ENCODE measurements around the gene PLAC1.

Gene PLAC1

DNA sequence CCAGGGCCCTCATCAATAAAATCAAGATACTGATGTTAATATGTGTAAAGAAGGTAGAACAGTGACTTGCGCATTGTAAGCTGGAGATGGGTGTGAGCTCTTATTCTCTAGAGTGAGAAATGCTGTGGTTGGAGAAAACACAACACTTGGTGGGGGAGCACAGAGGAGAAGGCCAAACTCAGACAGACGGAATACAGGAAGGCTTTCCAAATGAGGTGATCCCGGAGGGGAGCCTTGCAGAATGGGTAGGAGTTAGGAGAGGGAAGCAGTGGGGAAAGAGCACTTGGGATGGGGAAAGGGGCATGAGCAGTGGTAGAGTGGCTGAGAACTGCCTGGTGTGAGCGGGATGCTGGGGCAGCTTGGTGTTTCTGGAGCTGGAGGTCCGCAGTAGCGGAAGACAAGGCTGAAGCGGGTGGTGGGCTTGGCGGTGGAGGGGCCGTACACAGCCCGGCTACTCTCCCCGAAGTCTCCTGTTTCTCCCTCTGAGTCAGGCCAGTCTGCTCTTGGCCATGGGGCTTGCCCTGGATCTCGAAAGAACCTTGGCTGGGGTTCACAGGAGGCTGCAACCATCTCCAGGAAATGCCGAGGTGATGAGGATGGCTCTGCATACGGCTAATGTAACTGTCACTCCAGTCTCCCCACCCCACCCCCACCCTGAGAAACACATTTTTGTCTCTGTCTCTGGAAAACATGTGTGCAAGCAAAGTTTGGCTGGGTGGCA lies 11.3 kb upstream of the PLAC1 start:
- no peak for DNase-seq

- DNase-seq = no peak
Observed at GRCh38 chrX:134664202-134664601, 5.9 kb upstream of the PLAC1 start.

DNA sequence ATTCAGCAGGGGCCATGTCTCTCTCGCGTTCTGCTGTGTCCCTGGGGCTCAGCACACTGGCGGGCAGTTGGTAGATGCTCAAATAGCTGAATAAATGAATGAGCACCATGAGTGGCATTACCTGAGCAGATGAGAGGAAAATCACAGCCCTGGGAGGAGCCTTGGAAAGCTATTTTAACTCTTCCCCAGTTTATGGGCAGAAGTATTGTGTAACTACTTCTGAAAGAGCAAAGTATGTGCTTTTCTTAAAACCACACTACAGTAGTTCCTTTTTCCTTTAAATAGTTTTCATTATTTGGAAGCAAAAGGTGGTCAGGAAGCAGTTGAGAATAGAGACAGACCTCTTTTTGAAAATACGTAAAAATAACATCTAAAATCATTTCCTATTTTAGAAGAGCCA lies 3.0 kb upstream of the PLAC1 start:
- DNase-seq = no peak

DNA sequence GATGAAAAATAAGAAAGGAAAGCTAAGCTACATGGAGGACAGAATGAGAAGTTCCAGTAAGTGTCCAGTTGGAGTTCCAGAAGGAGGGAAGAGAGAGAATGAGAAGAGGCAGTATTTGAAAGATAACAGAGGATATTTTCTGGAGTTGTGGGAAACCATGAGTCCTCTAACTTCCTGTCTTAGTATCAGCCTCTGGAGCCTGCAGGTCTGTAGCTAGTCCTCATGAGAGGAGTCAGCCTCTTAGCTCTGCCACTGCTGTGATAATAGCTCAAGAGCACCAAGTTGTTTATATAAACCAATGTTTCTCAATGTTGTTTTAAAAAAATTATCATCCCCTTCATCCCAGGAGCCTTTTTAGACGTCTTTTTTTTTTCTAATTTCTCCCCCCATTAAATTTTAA lies 2.4 kb upstream of the PLAC1 start:
- DNase-seq = no peak

- no peak for DNase-seq
Observed at GRCh38 chrX:134659761-134660160, 1.5 kb upstream of the PLAC1 start.

GRCh38 chrX:134658760-134659023 lies 421 bp upstream of the PLAC1 start:
- DNase-seq = no peak

DNA sequence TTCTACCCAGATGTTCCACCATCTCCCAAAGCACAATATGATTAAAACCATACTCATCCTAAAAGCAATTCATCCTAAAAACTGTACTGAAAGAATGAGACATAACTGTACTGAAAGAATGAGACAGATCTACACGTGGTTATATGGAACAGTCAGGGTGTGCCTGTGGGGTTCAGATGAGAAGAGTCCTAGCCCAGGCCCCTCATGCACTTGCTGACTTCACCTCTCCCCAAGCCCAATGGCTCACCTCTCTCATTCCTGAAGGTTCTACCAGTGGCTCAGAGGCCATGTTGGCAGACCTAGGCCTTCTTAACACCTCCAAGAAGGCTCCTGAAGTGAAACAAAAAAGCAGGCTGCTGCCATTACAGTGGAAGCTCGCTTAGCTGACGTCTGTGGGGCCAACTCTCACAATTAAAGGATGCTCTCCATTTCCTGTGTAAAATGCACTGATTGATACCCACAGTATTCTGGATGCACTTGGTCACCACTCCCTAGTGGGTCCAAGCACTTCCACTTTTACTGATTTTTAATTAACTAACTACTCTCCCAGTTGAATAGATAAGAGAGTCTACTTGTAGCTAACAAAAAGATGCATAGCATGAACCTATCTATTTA lies 3.8 kb downstream of the PLAC1 start:
- peak; percentile 5 for DNase-seq

DNA sequence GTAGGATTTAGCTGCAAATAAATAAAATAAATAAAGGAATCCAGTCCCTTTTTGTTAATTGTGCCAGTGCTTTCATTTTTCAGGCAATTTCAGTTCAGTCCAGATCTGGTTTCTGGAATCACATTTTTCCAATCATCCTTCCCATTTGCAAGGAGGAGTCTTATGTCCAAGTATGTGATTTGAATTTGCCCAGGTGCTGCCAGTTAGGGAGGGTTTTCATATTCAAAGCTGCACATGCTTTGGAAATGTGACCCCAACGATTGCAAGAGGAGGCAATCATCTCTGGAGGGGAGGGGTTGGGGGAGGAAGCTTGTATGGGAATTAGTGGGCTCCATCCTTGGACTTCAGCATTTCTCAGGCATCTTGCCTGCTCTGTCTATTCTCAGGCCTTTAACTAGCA lies 4.4 kb downstream of the PLAC1 start:
- DNase-seq = no peak

- no peak for DNase-seq
Observed at GRCh38 chrX:134650701-134651100, 7.6 kb downstream of the PLAC1 start.

DNA sequence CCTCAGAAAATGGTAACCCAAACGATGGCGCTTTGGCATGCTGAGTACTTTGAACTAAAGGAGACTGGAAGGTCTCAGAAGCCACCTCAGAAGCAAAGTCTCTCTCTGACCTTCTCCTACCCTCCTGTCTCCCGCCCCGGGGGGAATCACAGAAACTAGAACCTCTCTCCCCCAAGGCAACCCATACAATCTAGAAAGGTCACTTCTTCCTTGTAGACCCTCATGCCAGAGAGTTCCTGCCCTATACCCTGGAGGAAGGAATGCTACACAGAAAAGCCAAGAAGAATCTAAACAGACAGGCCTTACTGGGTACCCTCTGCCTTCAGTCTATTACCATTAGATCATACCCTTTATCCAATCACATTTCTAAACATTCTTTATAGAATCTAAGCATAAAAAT lies 8.5 kb downstream of the PLAC1 start:
- no peak for DNase-seq

DNA sequence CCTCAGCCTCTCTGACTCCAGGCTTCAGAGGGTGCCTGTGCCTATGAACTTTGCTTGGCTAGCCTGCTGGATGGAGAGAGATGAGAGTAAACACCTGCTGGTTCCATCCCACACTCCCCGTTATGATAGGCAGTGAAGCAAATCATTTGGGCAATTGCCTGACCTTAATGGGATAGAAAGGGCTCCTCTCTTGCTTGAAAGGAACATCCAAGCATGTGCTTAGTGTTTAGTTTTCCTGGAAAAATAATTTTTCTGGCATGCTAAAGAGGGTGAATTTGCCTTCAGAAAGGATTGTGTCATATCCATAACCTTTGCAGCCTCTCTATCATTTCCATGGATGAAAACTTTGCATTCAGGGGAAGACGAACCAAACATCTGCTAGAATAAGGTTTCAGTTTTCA lies 10.8 kb downstream of the PLAC1 start:
- no peak for DNase-seq

DNA sequence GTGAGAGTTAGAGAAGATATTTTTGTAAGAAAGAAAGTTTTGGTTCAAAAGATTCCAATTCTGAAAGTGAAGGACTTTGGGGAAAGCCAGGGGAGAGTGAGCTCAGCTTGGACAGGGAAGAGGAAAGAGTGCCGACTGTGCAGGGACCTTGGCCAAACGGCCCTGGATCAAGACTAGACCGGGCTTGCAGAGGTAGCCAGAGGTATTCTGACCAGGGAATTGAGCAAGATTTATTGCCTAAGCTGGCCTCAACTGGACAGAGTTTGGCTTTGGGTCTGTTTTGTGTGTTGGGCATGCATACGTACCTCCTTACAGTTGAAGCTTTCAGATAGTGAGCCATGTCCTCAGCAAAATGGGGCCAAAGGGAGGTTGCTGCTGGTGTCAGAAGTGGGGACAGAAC lies 11.6 kb downstream of the PLAC1 start:
- no peak for DNase-seq

DNA sequence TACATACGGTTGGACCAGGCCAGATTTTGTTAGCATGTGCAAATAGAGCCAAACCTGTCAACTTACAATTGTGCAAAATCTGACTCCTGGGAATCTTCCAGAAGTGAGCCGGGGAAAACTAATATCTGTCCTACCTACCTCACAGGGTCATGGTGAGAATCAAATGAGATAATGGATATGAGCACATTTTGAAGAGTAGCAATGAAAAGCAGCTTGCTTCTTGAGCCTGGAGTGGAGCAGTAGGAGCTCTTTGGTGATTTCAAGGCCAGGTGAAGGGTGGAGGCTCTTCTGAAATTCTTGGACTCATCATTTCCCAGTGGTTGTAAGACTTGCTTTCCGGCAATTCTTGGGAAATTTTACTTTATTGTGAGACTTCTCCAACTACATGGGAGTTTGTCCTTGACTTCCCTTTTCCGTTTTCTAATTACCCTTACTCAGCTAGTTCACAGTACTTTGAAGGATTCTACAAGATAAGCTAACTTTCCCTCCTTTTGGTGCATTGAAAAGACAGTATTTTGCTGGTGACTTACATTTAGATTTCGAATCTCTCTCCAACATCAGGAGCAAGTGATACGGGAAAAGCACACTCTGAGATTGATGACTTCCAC lies 12.2 kb downstream of the PLAC1 start:
- no peak for DNase-seq

- DNase-seq = no peak
Observed at GRCh38 chrX:134642386-134642785, 15.9 kb downstream of the PLAC1 start.

- no peak for DNase-seq
Observed at GRCh38 chrX:134641346-134641745, 16.9 kb downstream of the PLAC1 start.

DNA sequence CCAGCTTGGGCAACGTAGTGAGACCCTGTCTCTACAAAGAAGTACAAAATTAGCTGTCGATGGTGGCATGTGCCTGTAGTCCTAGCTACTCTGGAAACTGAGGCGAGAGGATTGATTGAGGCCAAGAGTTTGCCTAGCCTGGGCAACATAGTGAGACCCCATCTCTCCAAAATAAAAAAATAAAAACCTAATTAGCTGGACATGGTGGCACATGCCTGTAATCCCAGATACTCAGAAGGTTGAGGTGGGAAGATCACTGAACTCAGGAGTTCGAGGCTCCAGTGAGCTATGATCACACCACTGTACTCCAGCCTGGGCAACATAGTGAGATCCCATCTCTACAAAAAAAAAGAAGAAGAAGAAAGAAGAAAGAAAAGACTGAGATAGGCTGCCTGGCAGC lies 17.4 kb downstream of the PLAC1 start:
- no peak for DNase-seq

DNA sequence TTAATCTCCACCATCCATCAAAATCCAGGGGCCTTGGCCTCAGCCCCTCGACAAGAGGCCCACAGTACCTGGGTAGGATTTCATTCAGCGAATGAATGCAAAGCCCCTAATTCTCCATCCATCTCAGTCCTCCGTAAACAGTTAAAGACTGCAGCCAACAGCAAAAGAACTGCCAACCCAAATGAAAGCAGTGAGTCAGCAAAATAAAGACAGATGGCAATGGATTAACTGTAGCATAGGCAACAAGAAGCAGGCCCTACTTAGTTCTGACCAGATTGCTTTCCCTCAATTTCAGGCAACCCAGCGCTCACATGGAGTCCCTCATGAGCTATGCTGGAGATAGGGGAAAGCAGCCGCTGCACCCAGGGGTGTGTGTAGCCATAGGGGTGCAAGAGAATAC lies 21.4 kb downstream of the PLAC1 start:
- DNase-seq = no peak

DNA sequence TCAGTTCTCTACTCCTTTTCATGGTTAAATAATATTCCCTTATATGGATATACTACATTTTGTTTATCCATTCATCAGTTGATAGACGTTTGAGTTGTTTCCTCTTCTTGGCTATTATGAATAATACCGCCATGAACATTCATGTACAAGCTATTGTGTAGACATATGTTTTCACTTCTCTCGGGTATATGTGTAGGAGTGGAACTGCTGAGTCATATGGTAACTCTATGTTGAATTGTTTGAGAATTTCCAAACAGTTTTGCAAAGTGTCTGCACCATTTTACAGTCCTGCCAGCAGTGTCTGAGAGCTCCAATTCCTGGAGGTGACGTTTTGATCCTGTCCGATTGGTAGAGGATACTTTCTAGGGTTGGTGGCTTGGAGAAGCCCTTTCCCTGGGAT lies 23.6 kb downstream of the PLAC1 start:
- DNase-seq = no peak

- no peak for DNase-seq
Observed at GRCh38 chrX:134633832-134634231, 24.4 kb downstream of the PLAC1 start.

GRCh38 chrX:134633394-134633793 lies 24.9 kb downstream of the PLAC1 start:
- no peak for DNase-seq

DNA sequence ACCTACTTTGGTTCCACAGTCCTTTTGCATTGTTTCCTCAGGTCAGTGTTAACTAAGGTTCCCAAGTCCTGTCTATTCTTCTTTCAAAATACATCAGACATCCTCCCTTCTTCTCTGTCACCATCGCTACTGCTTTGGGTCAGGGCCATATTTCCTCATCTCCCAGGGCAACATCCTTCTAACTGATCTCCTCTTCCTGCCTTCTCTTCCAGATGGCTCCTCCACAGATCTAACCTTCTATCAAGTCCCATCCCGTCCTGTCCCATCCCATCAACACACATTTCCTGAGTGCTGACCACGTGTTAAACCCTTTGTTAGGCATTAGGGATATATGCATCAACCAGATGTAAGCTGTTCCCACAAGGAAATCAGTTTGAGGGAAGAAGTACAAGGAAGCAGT lies 25.9 kb downstream of the PLAC1 start:
- DNase-seq = no peak

GRCh38 chrX:134631426-134632346 lies 26.6 kb downstream of the PLAC1 start:
- no peak for DNase-seq

DNA sequence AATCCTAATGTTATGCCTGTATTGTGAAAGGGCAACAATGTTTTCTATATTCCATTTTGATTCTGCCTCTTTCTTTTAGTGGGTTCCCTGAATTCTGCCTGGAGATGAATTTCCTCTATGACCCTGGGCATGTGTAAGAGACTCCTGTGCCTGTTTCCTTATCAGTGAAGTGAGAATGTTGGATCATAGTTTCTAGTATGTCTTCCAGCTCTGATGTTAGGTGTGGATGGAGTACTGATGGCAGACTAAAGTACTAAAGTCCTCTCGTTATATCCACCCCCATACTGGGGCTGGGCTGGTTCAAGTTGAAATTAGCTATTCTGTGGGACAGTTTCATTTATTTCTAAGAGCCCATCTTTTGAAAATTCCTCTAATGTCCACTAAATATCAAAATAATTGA lies 29.6 kb downstream of the PLAC1 start:
- DNase-seq = no peak

- no peak for DNase-seq
Observed at GRCh38 chrX:134626434-134626833, 31.8 kb downstream of the PLAC1 start.
